Sigmoid colon (tissue), 4 donors: ENCODE measurements around the gene CHMP1A.

Source experiments
- CTCF ChIP-seq, 4 experiments: fragments of 450-650 bp in 3 of 4; fragments of 200-600 bp in 1 of 4; IDR thresholded peaks; one replicate each; pipeline ENCODE4 v1.5.1; 2016 to 2019; ENCODE audit warnings: antibody characterized with exemption in 4 of 4, mild to moderate bottlenecking in 3 of 4, moderate library complexity in 2 of 4
- EP300 ChIP-seq, 4 donors: sonication (generic); formaldehyde crosslinking; IDR thresholded peaks; one replicate each; pipeline ENCODE4 v1.6.1; 2017; ENCODE audit warnings: antibody characterized with exemption in 4 of 4
- POLR2A ChIP-seq, 2 donors: fragments of 450-650 bp; IDR thresholded peaks; one replicate each; pipeline ENCODE4 v1.6.1; 2016; ENCODE audit warnings: antibody characterized with exemption in 2 of 2, mild to moderate bottlenecking in 2 of 2, moderate library complexity in 2 of 2
- POLR2AphosphoS5 ChIP-seq, 4 donors: sonication (generic); formaldehyde crosslinking; IDR thresholded peaks; one replicate each; pipeline ENCODE4 v1.6.1; 2017; ENCODE audit warnings: antibody characterized with exemption in 4 of 4

DNA sequence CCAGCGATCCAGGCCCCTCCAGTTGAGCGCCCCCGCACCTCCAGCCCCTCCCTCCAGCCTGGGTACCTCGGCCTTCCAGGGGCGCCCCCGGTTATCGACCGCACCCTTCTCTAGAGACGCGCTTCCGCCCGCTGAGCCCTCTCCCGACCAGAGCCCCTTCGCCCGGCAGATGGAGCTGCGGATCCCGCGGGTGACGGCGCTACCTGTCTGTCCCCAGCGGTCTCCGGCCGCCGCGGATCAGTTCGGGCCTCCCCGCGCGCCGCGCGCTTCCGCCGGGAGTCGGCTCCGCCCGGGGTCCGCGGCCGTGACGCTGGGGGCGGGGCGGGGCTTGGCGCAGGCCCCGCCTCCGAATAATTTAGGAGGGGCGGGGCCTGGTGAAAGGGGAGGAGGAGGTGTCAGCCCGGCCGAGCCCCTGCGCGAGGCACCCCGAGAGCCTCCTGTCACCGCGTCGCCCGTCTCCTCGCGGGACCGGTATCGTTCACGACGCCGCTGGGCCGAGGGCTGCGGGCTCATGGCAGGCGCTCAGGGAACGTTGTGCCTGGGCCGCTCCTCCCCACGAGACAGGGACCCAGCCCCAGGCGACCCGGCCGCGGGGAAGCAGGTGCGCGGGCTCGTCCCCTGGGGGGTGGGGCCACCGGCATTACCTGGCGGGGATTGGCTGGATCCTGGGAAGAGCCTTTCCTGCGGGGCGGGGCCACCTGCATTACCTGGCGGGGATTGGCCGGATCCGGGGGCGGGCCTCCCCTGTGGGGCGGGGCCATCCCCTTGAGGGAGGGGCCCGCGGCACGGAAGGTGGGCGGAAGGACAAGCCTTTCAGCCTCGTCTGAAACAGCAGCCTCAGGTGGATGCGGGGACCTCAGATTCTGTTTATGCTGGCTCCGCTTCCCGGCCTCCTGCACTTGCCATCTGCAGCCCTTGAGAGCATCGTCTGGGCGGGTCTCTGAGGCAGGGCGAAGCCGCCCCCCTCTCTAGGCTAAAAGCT is 44.2 kb upstream of the CHMP1A start, which contains the start of gene SPATA2L:
- TF ChIP-seq POLR2A (IDR thresholded peaks at IDR 0.05): peak; percentile 34 to 60
- peak in 1 of 4 experiments; percentile 22 for TF ChIP-seq CTCF (IDR thresholded peaks at IDR 0.05)
- TF ChIP-seq POLR2AphosphoS5 (IDR thresholded peaks at IDR 0.05): peak; percentile 72 to 87 (median 81)
- no peak for TF ChIP-seq EP300 (IDR thresholded peaks at IDR 0.05)
